ENCODE data around the gene NPPC. TPM values are rescaled to one million over a fixed set of nuclear protein-coding genes. Genes with fewer than 3 reads are reported as not detected.

NPPC gene
- total RNA-seq, 1 experiment from 2014 or later: not detected

DNA sequence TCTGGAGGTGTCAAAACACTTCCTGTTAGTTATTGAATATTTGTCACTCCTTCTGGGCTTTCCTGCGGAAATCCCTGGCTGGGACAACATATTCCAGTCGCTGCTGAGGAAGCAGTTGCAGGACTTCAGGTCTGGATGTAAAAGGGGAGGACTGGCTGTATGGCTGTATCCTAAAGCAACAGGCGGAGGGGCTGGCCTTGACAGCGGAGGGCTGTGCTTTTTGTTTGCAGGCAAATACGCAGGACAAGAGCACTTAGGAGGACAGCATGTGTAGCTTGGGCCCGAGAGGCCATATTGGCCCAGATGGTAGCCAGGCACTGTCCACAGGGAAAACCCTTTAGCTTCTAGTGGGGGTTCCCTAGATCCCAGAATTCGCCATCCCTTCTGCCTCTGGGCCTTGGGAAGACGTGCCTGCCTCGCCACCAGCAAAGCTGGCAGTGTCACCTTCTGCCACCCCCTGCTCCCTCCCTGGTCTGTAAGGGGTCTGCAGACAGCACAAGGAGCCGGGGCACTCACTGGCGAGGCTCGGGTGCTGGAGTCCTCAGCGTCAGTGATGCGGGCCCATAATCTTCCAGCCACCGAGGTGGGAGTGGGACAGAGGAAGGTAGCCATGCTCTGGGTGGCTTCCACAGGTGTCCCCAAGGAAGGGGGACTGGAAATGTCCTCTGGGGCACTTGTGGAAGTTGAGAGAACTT, 6.7 kb downstream of the NPPC start:
- Histone ChIP-seq H3K27me3 (ENCODE audit: insufficient read depth, low read depth) (peaks cover 13% of the 10 kb centered on the region; the same call in 1 of the 2 replicates), H3K36me3 (ENCODE audit: low read depth) (no peaks in the 10 kb centered on the region), H3F3A (ENCODE audit: insufficient read depth, low read depth) (no peaks in the 10 kb centered on the region), H3K27ac (no peak overlapping the region), H3K4me1 (replicated peaks; ENCODE audit: insufficient read depth) (no peaks in the 10 kb centered on the region), H3K4me3 (no peak overlapping the region), H3K9me3 (ENCODE audit: insufficient read depth, low read depth) (no peaks in the 10 kb centered on the region), H3K9me2 (ENCODE audit: insufficient read depth) (no peaks in the 10 kb centered on the region), H3K4me2 (no peak overlapping the region), H4K20me1 (ENCODE audit: insufficient read depth) (no peaks in the 10 kb centered on the region), H3K79me2 (ENCODE audit: low read depth) (no peaks in the 10 kb centered on the region), H2AFZ (no peak overlapping the region)
- CTCF ChIA-PET: no interaction called here
- DNase-seq: no peak
- POLR2A ChIA-PET (ENCODE audit: unreplicated experiment): no interaction called here
- intact Hi-C loops (cut with micrococcal nuclease; ENCODE audit: unreplicated experiment): no loop called here
- BruUV-seq (replicated peaks): no TSS peak
- no peak for TF ChIP-seq EZH2 (IDR thresholded peaks at IDR 0.05; ENCODE audit: low read depth)
- TF ChIP-seq, protein P1, sequence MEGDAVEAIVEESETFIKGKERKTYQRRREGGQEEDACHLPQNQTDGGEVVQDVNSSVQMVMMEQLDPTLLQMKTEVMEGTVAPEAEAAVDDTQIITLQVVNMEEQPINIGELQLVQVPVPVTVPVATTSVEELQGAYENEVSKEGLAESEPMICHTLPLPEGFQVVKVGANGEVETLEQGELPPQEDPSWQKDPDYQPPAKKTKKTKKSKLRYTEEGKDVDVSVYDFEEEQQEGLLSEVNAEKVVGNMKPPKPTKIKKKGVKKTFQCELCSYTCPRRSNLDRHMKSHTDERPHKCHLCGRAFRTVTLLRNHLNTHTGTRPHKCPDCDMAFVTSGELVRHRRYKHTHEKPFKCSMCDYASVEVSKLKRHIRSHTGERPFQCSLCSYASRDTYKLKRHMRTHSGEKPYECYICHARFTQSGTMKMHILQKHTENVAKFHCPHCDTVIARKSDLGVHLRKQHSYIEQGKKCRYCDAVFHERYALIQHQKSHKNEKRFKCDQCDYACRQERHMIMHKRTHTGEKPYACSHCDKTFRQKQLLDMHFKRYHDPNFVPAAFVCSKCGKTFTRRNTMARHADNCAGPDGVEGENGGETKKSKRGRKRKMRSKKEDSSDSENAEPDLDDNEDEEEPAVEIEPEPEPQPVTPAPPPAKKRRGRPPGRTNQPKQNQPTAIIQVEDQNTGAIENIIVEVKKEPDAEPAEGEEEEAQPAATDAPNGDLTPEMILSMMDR (conservative IDR thresholded peaks at IDR 0.05): no peak

DNA sequence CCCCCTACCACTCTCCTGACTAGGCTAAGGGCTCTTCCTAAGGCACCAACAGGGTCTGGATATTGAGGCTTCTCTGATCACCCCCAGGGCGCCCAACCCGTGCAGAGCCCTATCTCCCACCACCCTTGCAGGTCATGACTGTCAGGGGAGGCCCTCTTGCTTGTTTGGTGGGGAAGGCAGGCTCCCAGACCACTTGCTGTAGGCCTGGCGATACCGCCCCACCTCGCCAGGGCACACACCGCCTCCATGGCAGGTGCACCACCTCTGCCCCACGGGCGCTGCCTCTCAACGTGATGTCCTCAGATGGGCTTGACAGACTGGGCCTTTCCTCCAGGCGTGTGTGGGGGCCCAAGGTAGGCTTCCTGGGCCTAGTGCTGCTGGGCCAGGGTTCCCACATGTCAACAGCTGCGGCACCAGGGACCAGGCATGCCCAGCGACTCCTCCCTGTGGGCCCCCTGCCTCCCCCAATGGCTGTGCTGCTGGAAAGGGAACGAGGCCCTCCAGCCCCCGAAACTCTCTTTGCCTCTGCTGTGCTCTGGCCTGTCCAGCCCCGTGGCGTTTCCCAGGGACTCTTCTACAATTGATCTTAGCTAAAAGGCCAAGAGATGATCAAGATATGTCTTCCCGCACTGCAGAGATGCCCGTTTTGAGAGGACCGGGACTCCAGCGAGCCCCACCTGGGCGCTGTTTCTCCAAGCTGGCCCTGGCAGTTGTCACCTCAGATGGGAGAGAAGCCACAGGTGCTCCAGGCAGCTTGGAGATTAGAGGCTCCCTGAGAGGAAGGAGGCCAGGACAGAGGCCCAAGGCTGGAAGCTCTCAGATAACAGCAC, 7.5 kb downstream of the NPPC start:
- no peak for DNase-seq
- no peaks in the 10 kb centered on the region for H3K79me2 ChIP-seq (ENCODE audit: low read depth)
- H3K4me3 ChIP-seq: no peak overlapping the region
- no peaks in the 10 kb centered on the region for H3K9me2 ChIP-seq (ENCODE audit: insufficient read depth)
- no peak overlapping the region for H3K4me2 ChIP-seq
- H4K20me1 ChIP-seq (ENCODE audit: insufficient read depth): no peaks in the 10 kb centered on the region
- TF ChIP-seq, protein P1 (conservative IDR thresholded peaks at IDR 0.05): no peak
- TF ChIP-seq EZH2 (IDR thresholded peaks at IDR 0.05; ENCODE audit: low read depth): no peak
- no TSS peak for BruUV-seq (replicated peaks)
- H3K27me3 ChIP-seq (ENCODE audit: insufficient read depth, low read depth): 0 out of 2 replicates have a peak, but pooled peaks cover 5% of the 10 kb centered on the region
- H3K27ac ChIP-seq: no peak overlapping the region
- intact Hi-C loops (cut with micrococcal nuclease; ENCODE audit: unreplicated experiment): no loop called here
- ChIA-PET POLR2A (ENCODE audit: unreplicated experiment) (no interaction called here), CTCF (no interaction called here)
- H3K4me1 ChIP-seq (replicated peaks; ENCODE audit: insufficient read depth): no peaks in the 10 kb centered on the region
- H3K36me3 ChIP-seq (ENCODE audit: low read depth): no peaks in the 10 kb centered on the region
- H3K9me3 ChIP-seq (ENCODE audit: insufficient read depth, low read depth): no peaks in the 10 kb centered on the region
- H3F3A ChIP-seq (ENCODE audit: insufficient read depth, low read depth): no peaks in the 10 kb centered on the region
- no peak overlapping the region for H2AFZ ChIP-seq

DNA sequence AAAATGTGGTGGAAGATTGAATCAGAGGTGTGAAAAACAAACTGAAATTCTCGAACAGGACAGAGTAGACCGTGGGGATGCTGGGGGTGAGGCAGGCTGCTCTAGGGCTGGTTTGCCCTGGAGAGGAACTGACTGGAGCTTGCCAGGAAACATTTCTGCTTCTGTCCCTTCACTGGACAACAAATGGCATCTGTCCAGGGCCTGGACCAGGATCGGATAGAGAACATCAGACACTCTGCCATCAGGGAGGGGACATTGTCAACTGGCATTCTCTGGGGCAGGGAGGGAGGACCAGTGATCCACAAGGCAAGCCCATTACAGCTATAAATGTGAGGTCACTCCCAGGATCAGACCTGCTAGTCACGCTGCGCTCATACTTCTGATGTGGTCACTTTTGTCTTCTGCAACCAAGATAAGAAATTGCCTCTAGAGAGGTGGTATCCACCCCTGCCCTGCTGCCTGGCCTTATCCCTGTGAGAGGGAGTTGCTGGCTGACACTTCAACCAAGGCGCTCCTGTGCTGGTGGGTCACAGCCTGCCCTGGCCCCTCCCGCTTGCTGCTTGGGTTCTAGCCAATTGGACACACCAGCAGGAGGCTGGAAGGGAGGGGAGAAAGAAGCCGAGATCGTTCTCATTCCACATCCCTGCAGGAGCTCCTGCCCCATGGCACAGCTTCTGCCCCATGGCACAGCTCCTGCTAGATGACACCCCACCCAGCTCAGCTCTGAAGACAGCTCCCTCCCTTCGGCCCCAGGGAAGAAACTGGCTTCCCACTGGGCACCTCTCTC, 8.7 kb downstream of the NPPC start:
- ChIA-PET CTCF (interaction anchor here (0.7 to 0.8 kb wide), 2 partner anchors 505 to 606 kb away, joined by 4 to 9 read pairs; no protein-coding TSS in a partner anchor), POLR2A (ENCODE audit: unreplicated experiment) (no interaction called here)
- TF ChIP-seq EZH2 (IDR thresholded peaks at IDR 0.05; ENCODE audit: low read depth): no peak
- TF ChIP-seq, protein P1 (conservative IDR thresholded peaks at IDR 0.05): no peak
- Histone ChIP-seq H3K4me3 (no peak overlapping the region), H3K27me3 (ENCODE audit: insufficient read depth, low read depth) (no peaks in the 10 kb centered on the region), H3K4me1 (replicated peaks; ENCODE audit: insufficient read depth) (no peaks in the 10 kb centered on the region), H3F3A (ENCODE audit: insufficient read depth, low read depth) (no peaks in the 10 kb centered on the region), H3K79me2 (ENCODE audit: low read depth) (no peaks in the 10 kb centered on the region), H3K36me3 (ENCODE audit: low read depth) (no peaks in the 10 kb centered on the region), H2AFZ (no peak overlapping the region), H3K27ac (no peak overlapping the region), H3K9me2 (ENCODE audit: insufficient read depth) (no peaks in the 10 kb centered on the region), H3K4me2 (no peak overlapping the region), H4K20me1 (ENCODE audit: insufficient read depth) (no peaks in the 10 kb centered on the region), H3K9me3 (ENCODE audit: insufficient read depth, low read depth) (no peaks in the 10 kb centered on the region)
- peak in 1 of 2 experiments; percentile 13 for DNase-seq
- BruUV-seq (replicated peaks): no TSS peak
- intact Hi-C loops (cut with micrococcal nuclease; ENCODE audit: unreplicated experiment): no loop called here

All from PC-9 (cell line).